HFF-Myc (cell line): ENCODE measurements around the gene LMAN2L.

Experiments used
- DNase-seq: peaks from one replicate; pipeline ENCODE4 v3.0.0-alpha.2; 2011; ENCODE audit warnings: low read depth; ENCODE audit errors: extremely low read depth
- H3K4me3 ChIP-seq: replicated peaks from 2 replicates; pipeline ENCODE4 v1.5.1; 2011; ENCODE audit warnings: low read depth, mild to moderate bottlenecking, control low read depth, low read length
- CTCF ChIP-seq: IDR thresholded peaks from 2 replicates; pipeline ENCODE4 v1.5.1; 2012; ENCODE audit warnings: mild to moderate bottlenecking, low read depth, low read length, control low read depth; ENCODE audit errors: missing control alignments

The LMAN2L gene

DNA sequence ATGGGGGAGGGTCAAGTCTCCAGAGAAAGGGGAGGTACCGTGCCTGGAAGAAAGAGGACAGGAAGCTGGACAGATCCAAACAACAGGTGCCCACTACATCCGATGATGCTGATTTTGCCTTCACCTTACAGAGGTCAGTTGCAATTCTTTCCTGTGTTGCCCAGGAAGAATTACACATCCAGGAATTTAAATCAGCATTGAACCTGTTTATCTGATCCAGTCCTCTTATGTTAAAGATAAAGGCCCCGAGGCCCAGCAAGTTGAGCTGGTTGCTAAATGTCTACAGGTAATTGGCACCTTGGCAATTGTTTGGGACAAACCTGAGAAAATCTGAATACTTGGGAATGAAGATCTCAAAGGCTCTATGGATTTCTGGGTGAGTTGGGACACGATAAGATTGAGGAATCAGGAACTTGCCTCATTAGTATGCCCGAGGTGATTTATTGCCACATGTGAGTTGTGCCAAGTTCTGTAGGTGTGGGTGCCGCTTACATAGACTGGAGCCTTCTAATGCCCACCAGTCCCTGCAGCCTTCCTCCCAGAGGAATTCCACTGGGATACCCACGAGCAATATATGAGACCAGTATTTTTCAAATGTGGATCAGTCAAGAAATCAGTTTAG is 13.9 kb upstream of the LMAN2L start:
- no peak overlapping the region for H3K4me3 ChIP-seq
- TF ChIP-seq CTCF = no peak
- no peak for DNase-seq

DNA sequence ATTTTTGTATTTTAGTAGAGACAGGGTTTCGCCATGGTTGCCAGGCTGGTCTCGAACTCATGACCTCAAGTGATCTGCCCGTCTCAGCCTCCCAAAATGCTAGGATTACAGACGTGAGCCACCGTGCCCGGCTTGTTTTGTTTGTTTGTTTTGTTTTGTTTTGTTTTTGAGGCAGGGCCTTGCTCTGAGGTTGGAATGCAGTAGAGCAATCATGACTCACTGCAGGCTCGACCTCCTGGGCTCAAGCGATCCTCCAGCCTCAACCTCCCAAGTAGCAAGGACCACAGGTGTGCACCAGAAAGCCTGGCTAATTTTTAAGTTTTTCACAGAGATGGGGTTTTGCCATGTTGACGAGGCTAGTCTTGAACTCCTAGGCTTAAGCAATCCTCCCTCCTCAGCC is 11.9 kb upstream of the LMAN2L start:
- no peak for DNase-seq
- no peak for TF ChIP-seq CTCF
- H3K4me3 ChIP-seq = no peak overlapping the region

DNA sequence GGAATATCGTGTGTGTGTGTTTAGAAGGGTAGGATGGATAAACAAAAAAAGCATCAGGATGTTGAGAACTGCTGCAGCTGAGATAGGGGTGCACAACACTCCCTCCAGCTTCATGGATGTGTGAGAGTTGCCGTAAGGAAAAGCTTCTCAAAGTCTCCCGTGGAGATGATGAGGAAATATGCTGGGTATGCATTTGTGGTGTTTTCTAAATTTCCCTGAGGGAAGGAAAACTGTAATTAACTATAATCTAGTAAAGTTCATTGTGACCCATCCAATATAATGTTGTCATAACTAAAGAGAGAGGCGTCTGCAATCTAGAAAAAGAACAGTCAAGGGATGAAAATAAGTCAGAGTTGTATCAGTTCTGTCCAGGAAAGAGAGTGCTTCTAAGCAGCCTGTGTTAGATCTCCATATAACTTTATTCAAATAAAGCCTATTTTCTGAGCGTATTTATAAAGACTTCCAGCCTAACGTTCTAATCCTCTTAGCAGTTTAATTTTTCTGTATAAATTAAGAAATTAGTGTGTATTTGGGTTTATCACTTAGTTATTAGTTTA is 7.3 kb upstream of the LMAN2L start:
- TF ChIP-seq CTCF = no peak
- H3K4me3 ChIP-seq = no peak overlapping the region
- DNase-seq = no peak

GRCh38 chr2:96739076-96739632 is 710 bp downstream of the LMAN2L start:
- peak overlapping the region; percentile 68 for H3K4me3 ChIP-seq
- DNase-seq = no peak
- TF ChIP-seq CTCF = no peak

- DNase-seq = no peak
- TF ChIP-seq CTCF = no peak
- H3K4me3 ChIP-seq = no peak overlapping the region
These were observed 2.0 kb downstream of the LMAN2L start for GRCh38 chr2:96737831-96738230.

- TF ChIP-seq CTCF = no peak
- no peak for DNase-seq
- H3K4me3 ChIP-seq = no peak overlapping the region
These were observed 2.6 kb downstream of the LMAN2L start for GRCh38 chr2:96737251-96737650.
